HepG2 (cell line): ENCODE data around the gene DDT. TPM values are rescaled to one million over a fixed set of nuclear protein-coding genes. Genes with fewer than 3 reads are reported as not detected.
"Not testable (repeated sequence)": the region's sequence is repeated elsewhere in the genome, so short reads cannot be mapped to it uniquely, and the experiment has no call there.

Experiments used
- ATAC-seq: fragments of 200-7000 bp; cut with Tn5 transposase; 3 replicates; pipeline ENCODE4 v1.9.1; 2020; ENCODE audit warnings: mild to moderate bottlenecking, moderate library complexity
- BruUV-seq: library from RNA; stranded (reverse); fragments of 400-500 nt; replicated peaks from 2 replicates; lab custom pipeline; 2021; lab: Mats Ljungman, UMichigan
- CTCF ChIA-PET: fragments of 300-600 bp; formaldehyde crosslinking; extraction: SDS; loops from one replicate; lab custom pipeline; 2021; ENCODE audit warnings: low total read pairs, inconsistent platforms, low intra/inter-chr PET ratio; lab: Yijun Ruan, JAX
- POLR2A ChIA-PET: fragments of 350-600 bp; sonication (Branson Sonifier 250); formaldehyde crosslinking; loops from one replicate; lab custom pipeline; 2020; ENCODE audit warnings: antibody characterized with exemption, inconsistent platforms; lab: Yijun Ruan, JAX
- DNase-seq: peaks from one replicate; pipeline ENCODE4 v3.0.0-alpha.2; 2015; ENCODE audit warnings: low spot score
- FAIRE-seq: peaks from 3 replicates; lab custom pipeline; 2011; peaks lifted over from hg19 to GRCh38; lab: Jason Lieb, UNC
- H2AFZ ChIP-seq: one replicate; pipeline ENCODE4 v1.6.1; 2011; ENCODE audit warnings: low read length, inconsistent platforms
- H3K27ac ChIP-seq: fragments of 300-600 bp; 3 replicates; pipeline ENCODE4 v1.8.0; 2011; ENCODE audit warnings: mixed run types, mild to moderate bottlenecking, mixed read lengths, low read length, inconsistent platforms; ENCODE audit not compliant: insufficient read depth; ENCODE audit errors: extremely low read length
- H3K27me3 ChIP-seq, 2 experiments: fragments of 200-600 bp in 1 of 2; 2 replicates in 1 of 2; 3 replicates in 1 of 2; pipeline versions ENCODE4 v1.6.0 to v1.8.0; 2011; ENCODE audit warnings: low read length in 2 of 2, mild to moderate bottlenecking in 2 of 2, moderate library complexity in 2 of 2, inconsistent platforms in 1 of 2; ENCODE audit not compliant: insufficient read depth in 2 of 2, control insufficient read depth in 1 of 2
- H3K36me3 ChIP-seq, 2 experiments: fragments of 200-600 bp in 1 of 2; replicated peaks in 1 of 2; 2 replicates in 1 of 2; 3 replicates in 1 of 2; pipeline versions ENCODE4 v1.5.1 to v1.8.0; 2011; ENCODE audit warnings: low read length in 2 of 2, inconsistent platforms in 1 of 2; ENCODE audit not compliant: insufficient read depth in 2 of 2, control insufficient read depth in 1 of 2
- H3K4me1 ChIP-seq: 2 replicates; pipeline ENCODE4 v1.5.1; 2012; ENCODE audit warnings: low read length, inconsistent platforms; ENCODE audit not compliant: insufficient read depth
- H3K4me2 ChIP-seq: 2 replicates; pipeline ENCODE4 v1.6.0; 2011; ENCODE audit warnings: low read depth, low read length, inconsistent platforms
- H3K4me3 ChIP-seq, 3 experiments: fragments of 200-600 bp in 1 of 3; sonication (generic), shearing (Covaris generic) in 1 of 3; replicated peaks in 1 of 3; 2 replicates each; pipeline ENCODE4 v1.5.1; 2011 to 2016; ENCODE audit warnings: low read length in 3 of 3, inconsistent platforms in 2 of 3, low read depth in 2 of 3, mild to moderate bottlenecking in 2 of 3, control low read depth in 1 of 3, mixed read lengths in 1 of 3; ENCODE audit not compliant: insufficient read depth in 1 of 3
- H3K79me2 ChIP-seq: one replicate; pipeline ENCODE4 v1.6.1; 2011; ENCODE audit warnings: low read length, inconsistent platforms; ENCODE audit not compliant: insufficient read depth
- H3K9ac ChIP-seq: 2 replicates; pipeline ENCODE4 v1.6.0; 2011; ENCODE audit warnings: mild to moderate bottlenecking, low read depth, low read length, inconsistent platforms; ENCODE audit not compliant: insufficient read depth
- H3K9me3 ChIP-seq: 2 replicates; pipeline ENCODE4 v1.5.1; 2012; ENCODE audit warnings: mild to moderate bottlenecking, low read length
- H4K20me1 ChIP-seq: 2 replicates; pipeline ENCODE4 v1.6.0; 2011; ENCODE audit warnings: inconsistent platforms, mild to moderate bottlenecking, low read length, moderate library complexity; ENCODE audit not compliant: insufficient read depth
- ZNF768 ChIP-seq: sonication (generic); formaldehyde crosslinking; IDR thresholded peaks from 2 replicates; pipeline ENCODE4 v1.4.0; 2020; ENCODE audit warnings: missing genetic modification reagents
- WGBS: methylation state at CpG from one replicate; pipeline ENCODE4 v1.1.6; 2017; ENCODE audit warnings: low lambda C conversion rate; 5-methylcytosine and 5-hydroxymethylcytosine counted together
- in situ Hi-C: cut with HindIII; loops from 2 replicates; pipeline ENCODE4 v1.10.0; 2017; ENCODE audit warnings: low pct_unique_long_range_greater_than_20kb; ENCODE audit not compliant: extremely low pct_ligation_motif_present
- intact Hi-C: fragments of 100-400 bp; cut with micrococcal nuclease; formaldehyde crosslinking; loops from one replicate; pipeline ENCODE4 v1.10.0; 2022; ENCODE audit not compliant: unreplicated experiment
- polyA plus RNA-seq, 8 experiments: library from polyadenylated mRNA; depleted of rRNA in 3 of 8; stranded (reverse) in 7 of 8; unstranded in 1 of 8; fragments of >200 nt; fragmentation: Illumina TruSeq in 4 of 8; extraction: Trizol in 4 of 8; gene quantifications; 2 replicates each; pipeline versions ENCODE4 v1.2.1 to v1.2.3, GENCODE V29; 2011 to 2016; ENCODE audit warnings: low read depth in 4 of 8, missing spikeins in 1 of 8, mixed read lengths in 1 of 8; ENCODE audit not compliant: insufficient read depth in 1 of 8
- total RNA-seq, 5 experiments: library from RNA; depleted of rRNA; stranded (reverse); fragments of >200 nt; fragmentation: Illumina TruSeq; extraction: Trizol; gene quantifications; 2 replicates each; pipeline ENCODE4 v1.2.3, GENCODE V29; 2016; ENCODE audit warnings: low read depth in 1 of 5

Gene DDT
- total and polyA plus RNA-seq, 2 of the 13 experiments (the other 11 are each of a cell fraction or from before 2014, with no cell fraction given), result 143 to 181 TPM

GRCh38 chr22:23953485-23953884 is 20.8 kb downstream of the DDT start:
- DNase-seq, H3K4me3 ChIP-seq, H3K9ac ChIP-seq, in situ Hi-C loops, H2AFZ ChIP-seq, H3K79me2 ChIP-seq, ATAC-seq, H3K27me3 ChIP-seq, H3K27ac ChIP-seq, FAIRE-seq, H3K9me3 ChIP-seq, H4K20me1 ChIP-seq, CTCF ChIA-PET, H3K36me3 ChIP-seq, H3K4me2 ChIP-seq, POLR2A ChIA-PET, BruUV-seq, H3K4me1 ChIP-seq: not testable (repeated sequence)
- TF ChIP-seq ZNF768 (CRISPR knock-in tag), result peak; percentile 82
- intact Hi-C loops, result loop anchor here (10.0 kb wide), 1 partner anchor 291 kb away; the partner anchor contains the start of gene GGT5
- 58% methylated on average over 3 of the region's 4 CpGs for WGBS

GRCh38 chr22:23952794-23953405 is 21.3 kb downstream of the DDT start:
- FAIRE-seq, POLR2A ChIA-PET, H4K20me1 ChIP-seq, H3K4me2 ChIP-seq, BruUV-seq, H2AFZ ChIP-seq, H3K36me3 ChIP-seq, H3K79me2 ChIP-seq, DNase-seq, ATAC-seq, H3K4me1 ChIP-seq, H3K4me3 ChIP-seq, H3K27ac ChIP-seq, in situ Hi-C loops, H3K9ac ChIP-seq, H3K9me3 ChIP-seq, CTCF ChIA-PET, H3K27me3 ChIP-seq: not testable (repeated sequence)
- 44% methylated on average over 11 of the region's 11 CpGs for WGBS
- intact Hi-C loops, result loop anchor here (10.0 kb wide), 1 partner anchor 292 kb away; the partner anchor contains the start of gene GGT5

GRCh38 chr22:23951383-23951782 is 22.9 kb downstream of the DDT start:
- POLR2A ChIA-PET, H2AFZ ChIP-seq, in situ Hi-C loops, H3K27ac ChIP-seq, H3K36me3 ChIP-seq, CTCF ChIA-PET, BruUV-seq, H3K79me2 ChIP-seq, FAIRE-seq, DNase-seq, H4K20me1 ChIP-seq, H3K27me3 ChIP-seq, H3K4me1 ChIP-seq, H3K9me3 ChIP-seq, H3K4me3 ChIP-seq, H3K9ac ChIP-seq, H3K4me2 ChIP-seq: not testable (repeated sequence)
- ATAC-seq, result peak; percentile 64
- WGBS, result 62% methylated on average over 2 of the region's 2 CpGs
- intact Hi-C loops, result loop anchor here (10.0 kb wide), 1 partner anchor 293 kb away; the partner anchor contains the start of gene GGT5

GRCh38 chr22:23949764-23950163 is 24.5 kb downstream of the DDT start:
- intact Hi-C loops, result loop anchor here (10.0 kb wide), 1 partner anchor 295 kb away; the partner anchor contains the start of gene GGT5
- DNase-seq, H3K27me3 ChIP-seq, ATAC-seq, CTCF ChIA-PET, H3K9ac ChIP-seq, H3K4me1 ChIP-seq, POLR2A ChIA-PET, H2AFZ ChIP-seq, in situ Hi-C loops, H3K27ac ChIP-seq, FAIRE-seq, H4K20me1 ChIP-seq, H3K4me3 ChIP-seq, BruUV-seq, H3K9me3 ChIP-seq, H3K79me2 ChIP-seq, H3K4me2 ChIP-seq, H3K36me3 ChIP-seq: not testable (repeated sequence)
- 71% methylated on average over 18 of the region's 18 CpGs for WGBS
